ENCODE data around the gene EML2.

Gene EML2

GRCh38 chr19:45645631-45646344, 6.6 kb upstream of the EML2 start:
- no peak for TF ChIP-seq CTCF (IDR thresholded peaks at IDR 0.05; ENCODE audit: extremely low read depth, missing control alignments)
- DNase-seq (ENCODE audit: low spot score): peak; percentile 97

GRCh38 chr19:45645068-45645630, 6.0 kb upstream of the EML2 start:
- DNase-seq (ENCODE audit: low spot score): no peak

GRCh38 chr19:45643927-45644771, 5.0 kb upstream of the EML2 start:
- no peak for DNase-seq (ENCODE audit: low spot score)

More at GRCh38 chr19:45645068-45645630, 6.0 kb upstream of the EML2 start:
- no peak for TF ChIP-seq CTCF (IDR thresholded peaks at IDR 0.05; ENCODE audit: extremely low read depth, missing control alignments)

GRCh38 chr19:45643024-45643926, 4.1 kb upstream of the EML2 start:
- peak; percentile 98 for TF ChIP-seq CTCF (IDR thresholded peaks at IDR 0.05; ENCODE audit: extremely low read depth, missing control alignments)
- peak; percentile 90 for DNase-seq (ENCODE audit: low spot score)

More at GRCh38 chr19:45643927-45644771, 5.0 kb upstream of the EML2 start:
- no peak for TF ChIP-seq CTCF (IDR thresholded peaks at IDR 0.05; ENCODE audit: extremely low read depth, missing control alignments)

- DNase-seq (ENCODE audit: low spot score): peak; percentile 95
These were observed 2.3 kb upstream of the EML2 start for GRCh38 chr19:45641274-45642105.

More at GRCh38 chr19:45641274-45642105, 2.3 kb upstream of the EML2 start:
- no peak for TF ChIP-seq CTCF (IDR thresholded peaks at IDR 0.05; ENCODE audit: extremely low read depth, missing control alignments)

Data from GM20000 (cell line).